Tibial nerve (tissue), 4 donors: ENCODE data around the gene DDIT4L. TPM values are rescaled to one million over a fixed set of nuclear protein-coding genes. Genes with fewer than 3 reads are reported as not detected.

Experiments
- DNase-seq, 2 donors: peaks; one replicate each; pipeline ENCODE4 v3.0.0-alpha.2; 2019; ENCODE audit warnings: low spot score in 2 of 2
- H3K27ac ChIP-seq, 4 donors: fragments of 200-600 bp; sonication (generic) in 3 of 4; one replicate each; pipeline ENCODE4 v1.5.1; 2017 to 2019; ENCODE audit warnings: mild to moderate bottlenecking in 1 of 4
- H3K27me3 ChIP-seq, 2 donors: fragments of 200-600 bp; sonication (generic) in 1 of 2; one replicate each; pipeline versions ENCODE4 v1.5.1 to v1.6.0; 2017 to 2019
- H3K36me3 ChIP-seq, 3 donors: fragments of 200-600 bp; sonication (generic); one replicate each; pipeline ENCODE4 v1.5.1; 2018 to 2019
- H3K4me1 ChIP-seq, 4 donors: fragments of 200-600 bp; sonication (generic) in 3 of 4; one replicate each; pipeline ENCODE4 v1.5.1; 2017 to 2019
- H3K4me3 ChIP-seq, 4 donors: fragments of 200-600 bp; sonication (generic) in 3 of 4; one replicate each; pipeline ENCODE4 v1.5.1; 2017 to 2019; ENCODE audit warnings: mild to moderate bottlenecking in 1 of 4, moderate library complexity in 1 of 4
- H3K9me3 ChIP-seq, 4 donors: fragments of 200-600 bp; sonication (generic) in 3 of 4; one replicate each; pipeline ENCODE4 v1.5.1; 2017 to 2019
- EP300 ChIP-seq, 2 donors: sonication (generic); formaldehyde crosslinking; IDR thresholded peaks; one replicate each; pipeline ENCODE4 v1.6.1; 2017; ENCODE audit warnings: antibody characterized with exemption in 2 of 2, mild to moderate bottlenecking in 1 of 2
- POLR2A ChIP-seq, 2 donors: fragments of 450-650 bp; IDR thresholded peaks; one replicate each; pipeline ENCODE4 v1.6.1; 2017; ENCODE audit warnings: antibody characterized with exemption in 2 of 2, mild to moderate bottlenecking in 2 of 2, moderate library complexity in 2 of 2
- WGBS, 2 donors: methylation state at CpG; one replicate each; pipeline ENCODE4 v1.1.5; 2018; 5-methylcytosine and 5-hydroxymethylcytosine counted together
- total RNA-seq, 4 donors: library from RNA; depleted of rRNA; stranded (reverse); fragments of >200 nt; gene quantifications; one replicate each; pipeline ENCODE4 v1.1.0, GENCODE V29; 2016
- TF ChIP-seq, protein P1 (sequence below), 5 experiments: fragments of 200-600 bp in 3 of 5; fragments of 450-650 bp in 2 of 5; sonication (generic) in 3 of 5; IDR thresholded peaks; one replicate each; pipeline ENCODE4 v1.5.1; 2016 to 2019; ENCODE audit warnings: antibody characterized with exemption in 5 of 5, mild to moderate bottlenecking in 3 of 5, moderate library complexity in 2 of 5

DDIT4L gene, protein sequence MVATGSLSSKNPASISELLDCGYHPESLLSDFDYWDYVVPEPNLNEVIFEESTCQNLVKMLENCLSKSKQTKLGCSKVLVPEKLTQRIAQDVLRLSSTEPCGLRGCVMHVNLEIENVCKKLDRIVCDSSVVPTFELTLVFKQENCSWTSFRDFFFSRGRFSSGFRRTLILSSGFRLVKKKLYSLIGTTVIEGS
- 1 to 10 TPM; 2.7 to 6.3 (median 3.8) TPM for total RNA-seq

DNA sequence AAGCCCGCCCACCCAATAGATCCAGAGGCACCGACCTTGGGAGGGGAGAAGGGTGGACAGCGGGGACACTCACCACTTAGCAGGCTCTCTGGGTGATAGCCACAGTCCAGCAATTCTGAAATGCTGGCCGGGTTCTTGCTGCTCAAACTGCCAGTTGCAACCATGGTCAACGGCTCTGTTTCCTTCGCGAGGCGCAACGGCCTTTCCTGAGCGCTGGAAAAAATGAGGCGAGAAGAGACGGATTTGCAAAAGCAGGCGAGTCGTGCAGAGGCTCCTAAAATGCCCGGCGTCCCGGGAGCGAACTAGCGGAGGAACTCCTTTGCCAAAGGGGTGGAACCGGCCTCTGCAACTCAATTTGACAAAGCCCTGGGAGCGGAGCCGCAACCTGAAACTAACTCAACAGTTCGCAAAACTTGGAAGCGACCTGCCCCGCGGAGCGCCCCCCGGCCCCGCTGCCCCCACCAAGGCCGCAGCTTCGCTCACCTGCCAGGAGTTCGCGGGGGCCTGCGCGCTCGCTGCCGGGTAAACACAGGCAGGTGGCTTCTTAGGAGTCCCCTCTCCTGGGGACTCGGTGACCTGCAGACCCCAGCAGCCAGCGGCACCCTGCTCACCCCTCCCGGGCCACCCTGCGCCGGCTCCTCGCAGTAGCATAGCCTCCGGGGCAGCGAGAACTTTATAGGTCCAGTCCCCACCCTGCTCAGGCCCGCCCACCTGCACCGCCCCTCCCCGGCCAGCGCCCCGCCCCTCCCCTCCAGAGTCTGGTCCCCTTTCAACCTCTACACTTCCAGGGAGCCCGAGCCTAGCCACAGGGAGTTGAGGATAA, at the start of gene DDIT4L:
TSS of gene DDIT4L (minus strand) at position 649 of the 823 bp plus-strand sequence. CDS start at position 164, 485 bp downstream.
- TF ChIP-seq EP300 (IDR thresholded peaks at IDR 0.05) (no peak), POLR2A (IDR thresholded peaks at IDR 0.05) (no peak)
- TF ChIP-seq, protein P1, sequence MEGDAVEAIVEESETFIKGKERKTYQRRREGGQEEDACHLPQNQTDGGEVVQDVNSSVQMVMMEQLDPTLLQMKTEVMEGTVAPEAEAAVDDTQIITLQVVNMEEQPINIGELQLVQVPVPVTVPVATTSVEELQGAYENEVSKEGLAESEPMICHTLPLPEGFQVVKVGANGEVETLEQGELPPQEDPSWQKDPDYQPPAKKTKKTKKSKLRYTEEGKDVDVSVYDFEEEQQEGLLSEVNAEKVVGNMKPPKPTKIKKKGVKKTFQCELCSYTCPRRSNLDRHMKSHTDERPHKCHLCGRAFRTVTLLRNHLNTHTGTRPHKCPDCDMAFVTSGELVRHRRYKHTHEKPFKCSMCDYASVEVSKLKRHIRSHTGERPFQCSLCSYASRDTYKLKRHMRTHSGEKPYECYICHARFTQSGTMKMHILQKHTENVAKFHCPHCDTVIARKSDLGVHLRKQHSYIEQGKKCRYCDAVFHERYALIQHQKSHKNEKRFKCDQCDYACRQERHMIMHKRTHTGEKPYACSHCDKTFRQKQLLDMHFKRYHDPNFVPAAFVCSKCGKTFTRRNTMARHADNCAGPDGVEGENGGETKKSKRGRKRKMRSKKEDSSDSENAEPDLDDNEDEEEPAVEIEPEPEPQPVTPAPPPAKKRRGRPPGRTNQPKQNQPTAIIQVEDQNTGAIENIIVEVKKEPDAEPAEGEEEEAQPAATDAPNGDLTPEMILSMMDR (IDR thresholded peaks at IDR 0.05) = no peak
- Histone ChIP-seq H3K9me3 (no peaks in the 10 kb centered on the region), H3K4me3 (peak within 1 kb of the TSS; percentile 57 to 85 (median 70)), H3K36me3 (no peaks in the 10 kb centered on the region), H3K4me1 (peaks cover 0 to 12% (median 0%) of the 10 kb centered on the region in 4 donors), H3K27ac (peak within 1 kb of the TSS in 2 of 4 donors; percentile 57 to 70), H3K27me3 (no peaks in the 10 kb centered on the region)
- DNase-seq = peak in 1 of 2 donors; percentile 17
- WGBS, 2 donors = 2% methylated on average over 38 to 42 of the region's 51 CpGs

DNA sequence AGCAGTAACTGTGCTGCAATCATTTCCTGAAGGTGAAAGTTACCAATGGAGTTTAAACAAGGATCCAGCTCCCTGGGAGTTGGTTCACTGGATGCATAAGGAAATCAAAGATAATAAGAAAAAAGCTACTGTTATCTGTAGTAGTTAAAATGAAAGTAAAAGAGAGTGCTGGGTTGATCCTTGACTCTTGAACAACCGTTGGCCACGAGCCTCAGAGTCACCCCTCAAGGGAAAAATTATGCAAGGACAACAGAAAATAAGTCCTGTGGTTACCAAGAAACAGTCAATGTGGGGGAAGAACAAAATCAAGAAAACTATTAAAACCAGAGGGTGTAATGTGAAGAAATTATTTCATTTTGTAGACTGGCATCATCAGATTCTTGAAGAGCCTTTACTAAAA, 49.7 kb upstream of the DDIT4L start:
- peak in 1 of 2 donors; percentile 10 for DNase-seq
- Histone ChIP-seq H3K4me1 (no peaks in the 10 kb centered on the region), H3K36me3 (no peaks in the 10 kb centered on the region), H3K4me3 (no peak overlapping the region), H3K27ac (no peak overlapping the region), H3K9me3 (peaks cover 0 to 7% (median 0%) of the 10 kb centered on the region in 4 donors), H3K27me3 (no peaks in the 10 kb centered on the region)
- TF ChIP-seq EP300 (IDR thresholded peaks at IDR 0.05) (no peak), POLR2A (IDR thresholded peaks at IDR 0.05) (no peak)
- TF ChIP-seq, protein P1 (IDR thresholded peaks at IDR 0.05) = no peak
- 40% methylated on average over 2 of the region's 2 CpGs for WGBS, 2 donors

DNA sequence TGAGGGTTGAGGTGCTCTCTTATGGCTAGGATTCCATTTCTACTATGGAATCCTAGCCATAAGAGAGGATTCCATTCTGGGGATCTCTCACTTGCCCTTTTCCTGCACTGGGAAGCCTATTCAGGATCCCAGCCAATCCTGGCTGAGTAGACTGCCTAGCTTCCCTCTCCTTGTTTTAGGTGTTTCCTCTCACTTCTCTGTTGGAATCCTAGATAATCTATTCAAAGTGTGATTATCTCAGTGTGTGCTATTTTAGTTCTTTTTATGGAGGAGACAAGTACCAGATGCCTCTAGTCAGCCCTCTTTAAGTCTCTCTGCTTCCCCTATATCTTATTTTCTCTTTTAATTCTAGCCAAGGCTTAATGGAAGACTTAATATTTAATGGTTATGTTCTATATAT, 34.5 kb upstream of the DDIT4L start:
- DNase-seq = no peak
- H3K4me1 ChIP-seq = no peaks in the 10 kb centered on the region
- no peaks in the 10 kb centered on the region for H3K27me3 ChIP-seq
- peaks cover 0 to 39% (median 4%) of the 10 kb centered on the region in 4 donors for H3K9me3 ChIP-seq
- TF ChIP-seq EP300 (IDR thresholded peaks at IDR 0.05) (no peak), POLR2A (IDR thresholded peaks at IDR 0.05) (no peak)
- TF ChIP-seq, protein P1 (IDR thresholded peaks at IDR 0.05) = no peak
- no peaks in the 10 kb centered on the region for H3K36me3 ChIP-seq
- no peak overlapping the region for H3K27ac ChIP-seq
- no peak overlapping the region for H3K4me3 ChIP-seq

- TF ChIP-seq POLR2A (IDR thresholded peaks at IDR 0.05) (no peak), EP300 (IDR thresholded peaks at IDR 0.05) (no peak)
- TF ChIP-seq, protein P1 (IDR thresholded peaks at IDR 0.05) = no peak
- Histone ChIP-seq H3K27ac (no peak overlapping the region), H3K4me3 (no peak overlapping the region), H3K9me3 (peaks cover 0 to 39% (median 5%) of the 10 kb centered on the region in 4 donors), H3K4me1 (no peaks in the 10 kb centered on the region), H3K27me3 (no peaks in the 10 kb centered on the region), H3K36me3 (no peaks in the 10 kb centered on the region)
- no peak for DNase-seq
Measured at GRCh38 chr4:100224160-100224559, 33.9 kb upstream of the DDIT4L start.

GRCh38 chr4:100208964-100209363, 18.7 kb upstream of the DDIT4L start:
- Histone ChIP-seq H3K27me3 (no peaks in the 10 kb centered on the region), H3K4me1 (no peaks in the 10 kb centered on the region), H3K4me3 (no peak overlapping the region), H3K9me3 (no peaks in the 10 kb centered on the region), H3K27ac (no peak overlapping the region), H3K36me3 (no peaks in the 10 kb centered on the region)
- WGBS, 2 donors = 0 to 41% methylated on average over 1 of the region's 1 CpG
- TF ChIP-seq EP300 (IDR thresholded peaks at IDR 0.05) = no peak
- no peak for TF ChIP-seq POLR2A (IDR thresholded peaks at IDR 0.05)
- TF ChIP-seq, protein P1 (IDR thresholded peaks at IDR 0.05) = no peak
- DNase-seq = no peak
